HEK293 (cell line): ENCODE measurements around the gene EIF3B.

Experiments used
- CTCF ChIA-PET: fragments of 350-600 bp; formaldehyde crosslinking; extraction: SDS; loops from one replicate; lab custom pipeline; 2021; ENCODE audit warnings: antibody characterized with exemption; lab: Yijun Ruan, JAX
- POLR2A ChIA-PET: fragments of 300-600 bp; formaldehyde crosslinking; extraction: SDS; loops from one replicate; lab custom pipeline; 2020; ENCODE audit warnings: antibody characterized with exemption, inconsistent platforms; lab: Yijun Ruan, JAX
- H3K27ac ChIP-seq: fragments of 200-500 bp; sonication (Bioruptor generic); 2 replicates; pipeline ENCODE4 v1.5.1; 2014; ENCODE audit warnings: low read depth, low read length, control low read depth, inconsistent platforms; ENCODE audit errors: extremely low read depth
- H3K36me3 ChIP-seq, 2 experiments: fragments of 200-500 bp in 1 of 2; sonication (Bioruptor generic) in 1 of 2; 1 replicate in 1 of 2; 2 replicates in 1 of 2; pipeline ENCODE4 v1.5.1; 2014 to 2017; ENCODE audit warnings: inconsistent platforms in 2 of 2, low read length in 2 of 2; ENCODE audit not compliant: control insufficient read depth in 2 of 2, insufficient read depth in 1 of 2
- H3K4me1 ChIP-seq: fragments of 200-500 bp; sonication (Bioruptor generic); 2 replicates; pipeline ENCODE4 v1.5.1; 2014; ENCODE audit warnings: mild to moderate bottlenecking, low read length, inconsistent platforms; ENCODE audit not compliant: control insufficient read depth, insufficient read depth
- H3K4me3 ChIP-seq: 2 replicates; pipeline ENCODE4 v1.5.1; 2011; ENCODE audit warnings: low read depth, mild to moderate bottlenecking, control low read depth, low read length, moderate library complexity
- H3K9me3 ChIP-seq: fragments of 200-500 bp; sonication (Bioruptor generic); 2 replicates; pipeline ENCODE4 v1.5.1; 2014; ENCODE audit warnings: low read depth, low read length, inconsistent platforms; ENCODE audit not compliant: control insufficient read depth, insufficient read depth
- GLI2 ChIP-seq: fragments of 450-650 bp; formaldehyde crosslinking; IDR thresholded peaks from 2 replicates; pipeline ENCODE4; 2017; ENCODE audit warnings: missing biosample characterization, missing genetic modification characterization, low read depth, borderline replicate concordance
- GLI4 ChIP-seq: fragments of 450-650 bp; formaldehyde crosslinking; IDR thresholded peaks from 2 replicates; pipeline ENCODE4 v1.5.1; 2016; ENCODE audit warnings: missing biosample characterization, missing genetic modification characterization
- SP2 ChIP-seq: fragments of 450-650 bp; formaldehyde crosslinking; IDR thresholded peaks from 2 replicates; pipeline ENCODE4 v1.5.1; 2016; ENCODE audit warnings: missing biosample characterization, missing genetic modification characterization
- ZBTB20 ChIP-seq: fragments of 450-650 bp; formaldehyde crosslinking; IDR thresholded peaks from 2 replicates; pipeline ENCODE4 v1.5.1; 2016; ENCODE audit warnings: missing biosample characterization, missing genetic modification characterization
- ZNF133 ChIP-seq: fragments of 450-650 bp; formaldehyde crosslinking; IDR thresholded peaks from 2 replicates; pipeline ENCODE4 v1.5.1; 2016; ENCODE audit warnings: missing biosample characterization, missing genetic modification characterization
- ZNF146 ChIP-seq: fragments of 450-650 bp; formaldehyde crosslinking; IDR thresholded peaks from 2 replicates; pipeline ENCODE4 v1.5.1; 2016; ENCODE audit warnings: missing biosample characterization, missing genetic modification characterization
- ZNF157 ChIP-seq: fragments of 450-650 bp; formaldehyde crosslinking; IDR thresholded peaks from 2 replicates; pipeline ENCODE4 v1.5.1; 2016; ENCODE audit warnings: missing biosample characterization, missing genetic modification characterization
- ZNF292 ChIP-seq: fragments of 450-650 bp; formaldehyde crosslinking; IDR thresholded peaks from 2 replicates; pipeline ENCODE4 v1.5.1; 2016; ENCODE audit warnings: low read depth, missing biosample characterization, missing genetic modification characterization, borderline replicate concordance
- ZNF394 ChIP-seq: fragments of 450-650 bp; formaldehyde crosslinking; IDR thresholded peaks from 2 replicates; pipeline ENCODE4 v1.5.1; 2016; ENCODE audit warnings: missing biosample characterization, missing genetic modification characterization, mild to moderate bottlenecking, moderate library complexity, borderline replicate concordance
- ZNF654 ChIP-seq: fragments of 450-650 bp; formaldehyde crosslinking; IDR thresholded peaks from 2 replicates; pipeline ENCODE4 v1.5.1; 2016; ENCODE audit warnings: low read depth, missing biosample characterization, missing genetic modification characterization
- ZNF768 ChIP-seq: fragments of 450-650 bp; formaldehyde crosslinking; IDR thresholded peaks from 2 replicates; pipeline ENCODE4 v1.5.1; 2018; ENCODE audit warnings: missing biosample characterization, mild to moderate bottlenecking, missing genetic modification characterization
- ZXDB ChIP-seq: fragments of 450-650 bp; formaldehyde crosslinking; IDR thresholded peaks from 2 replicates; pipeline ENCODE4 v1.5.1; 2016; ENCODE audit warnings: missing biosample characterization, missing genetic modification characterization
- TF ChIP-seq, protein P1 (sequence below): fragments of 450-650 bp; formaldehyde crosslinking; IDR thresholded peaks from 2 replicates; pipeline ENCODE4 v1.5.1; 2016; ENCODE audit warnings: missing biosample characterization, missing genetic modification characterization
- TF ChIP-seq, protein P2 (sequence below): fragments of 450-650 bp; formaldehyde crosslinking; IDR thresholded peaks from 2 replicates; pipeline ENCODE4 v1.5.1; 2016; ENCODE audit warnings: missing biosample characterization, missing genetic modification characterization

EIF3B gene

DNA sequence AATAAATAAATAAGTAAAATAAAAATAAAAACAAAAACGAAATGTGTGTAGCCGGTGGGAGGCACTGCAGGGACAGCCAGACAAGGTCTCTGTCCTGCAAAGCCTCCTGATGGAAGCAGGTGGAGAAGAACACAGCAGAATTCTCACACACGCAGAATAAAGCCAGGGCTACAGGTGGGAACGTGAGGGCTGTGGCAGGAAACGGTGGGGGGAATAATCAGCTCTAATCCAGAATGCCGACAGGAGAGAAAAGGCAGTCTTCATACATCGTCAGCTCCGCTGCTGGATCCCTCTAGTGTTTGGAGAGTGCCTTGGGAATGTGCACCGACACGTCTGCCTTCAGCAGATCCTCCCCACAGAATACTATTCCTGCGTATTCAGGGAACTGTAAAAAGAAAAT lies 33.6 kb upstream of the EIF3B start (continued):
- no peak for TF ChIP-seq ZXDB (tag by site-specific recombination)
- TF ChIP-seq ZNF292 (tag by site-specific recombination): no peak
- TF ChIP-seq ZNF133 (tag by site-specific recombination): no peak

DNA sequence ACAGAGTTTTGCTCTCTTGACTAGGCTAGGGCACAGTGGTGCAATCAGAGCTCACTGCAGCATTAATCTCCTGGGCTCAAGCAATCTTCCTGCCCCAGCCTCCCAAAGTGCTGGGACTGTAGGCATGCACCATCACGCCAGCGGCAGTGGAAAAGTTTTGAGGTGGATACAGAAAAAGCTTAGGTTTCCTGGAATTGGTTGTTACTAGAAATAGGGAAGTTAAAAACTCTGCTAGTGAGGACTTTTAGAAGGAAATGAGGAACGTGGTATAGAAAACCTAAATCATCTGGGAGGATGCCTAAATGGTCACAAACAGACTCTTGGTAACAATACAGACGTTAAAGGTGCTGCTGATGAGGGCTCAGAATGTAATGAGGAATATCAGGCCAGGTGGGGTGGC lies 29.5 kb upstream of the EIF3B start:
- no peak for TF ChIP-seq SP2
- TF ChIP-seq, protein P1, sequence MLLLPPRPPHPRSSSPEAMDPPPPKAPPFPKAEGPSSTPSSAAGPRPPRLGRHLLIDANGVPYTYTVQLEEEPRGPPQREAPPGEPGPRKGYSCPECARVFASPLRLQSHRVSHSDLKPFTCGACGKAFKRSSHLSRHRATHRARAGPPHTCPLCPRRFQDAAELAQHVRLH (tag by site-specific recombination): no peak
- H3K36me3 ChIP-seq: no peaks in the 10 kb centered on the region
- H3K4me1 ChIP-seq: no peaks in the 10 kb centered on the region
- H3K4me3 ChIP-seq: no peak overlapping the region
- ChIA-PET POLR2A (no interaction called here), CTCF (interaction anchor here (0.7 to 1.5 kb wide), 2 partner anchors 14 to 23 kb away, joined by 3 to 5 read pairs; no protein-coding TSS in a partner anchor)
- H3K9me3 ChIP-seq: no peaks in the 10 kb centered on the region
- H3K27ac ChIP-seq: no peak overlapping the region

DNA sequence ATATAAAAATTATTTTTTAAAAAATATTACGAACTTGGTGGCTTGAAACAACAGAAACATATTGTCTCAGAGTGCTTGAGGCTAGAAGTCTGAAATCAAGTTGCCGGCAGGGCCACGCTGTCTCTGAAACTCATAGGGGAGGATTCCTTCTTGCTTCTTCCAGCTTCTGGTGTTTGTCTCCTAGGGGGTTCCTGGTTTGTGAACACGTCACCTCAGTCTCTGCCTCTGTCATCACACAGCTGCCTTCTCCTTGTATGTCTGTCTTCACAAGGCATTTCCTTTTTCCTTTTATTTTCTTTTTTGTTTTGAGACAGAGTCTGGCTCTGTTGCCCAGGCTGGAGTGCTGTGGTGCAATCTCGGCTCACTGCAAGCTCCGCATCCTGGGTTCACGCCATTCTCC lies 27.7 kb upstream of the EIF3B start:
- POLR2A ChIA-PET: no interaction called here
- Histone ChIP-seq H3K36me3 (no peaks in the 10 kb centered on the region; a peak in 1 of 3 replicates), H3K9me3 (no peaks in the 10 kb centered on the region), H3K4me3 (no peak overlapping the region), H3K27ac (no peak overlapping the region), H3K4me1 (no peaks in the 10 kb centered on the region)
- TF ChIP-seq, protein P2, sequence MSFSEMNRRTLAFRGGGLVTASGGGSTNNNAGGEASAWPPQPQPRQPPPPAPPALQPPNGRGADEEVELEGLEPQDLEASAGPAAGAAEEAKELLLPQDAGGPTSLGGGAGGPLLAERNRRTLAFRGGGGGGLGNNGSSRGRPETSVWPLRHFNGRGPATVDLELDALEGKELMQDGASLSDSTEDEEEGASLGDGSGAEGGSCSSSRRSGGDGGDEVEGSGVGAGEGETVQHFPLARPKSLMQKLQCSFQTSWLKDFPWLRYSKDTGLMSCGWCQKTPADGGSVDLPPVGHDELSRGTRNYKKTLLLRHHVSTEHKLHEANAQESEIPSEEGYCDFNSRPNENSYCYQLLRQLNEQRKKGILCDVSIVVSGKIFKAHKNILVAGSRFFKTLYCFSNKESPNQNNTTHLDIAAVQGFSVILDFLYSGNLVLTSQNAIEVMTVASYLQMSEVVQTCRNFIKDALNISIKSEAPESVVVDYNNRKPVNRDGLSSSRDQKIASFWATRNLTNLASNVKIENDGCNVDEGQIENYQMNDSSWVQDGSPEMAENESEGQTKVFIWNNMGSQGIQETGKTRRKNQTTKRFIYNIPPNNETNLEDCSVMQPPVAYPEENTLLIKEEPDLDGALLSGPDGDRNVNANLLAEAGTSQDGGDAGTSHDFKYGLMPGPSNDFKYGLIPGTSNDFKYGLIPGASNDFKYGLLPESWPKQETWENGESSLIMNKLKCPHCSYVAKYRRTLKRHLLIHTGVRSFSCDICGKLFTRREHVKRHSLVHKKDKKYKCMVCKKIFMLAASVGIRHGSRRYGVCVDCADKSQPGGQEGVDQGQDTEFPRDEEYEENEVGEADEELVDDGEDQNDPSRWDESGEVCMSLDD (tag by site-specific recombination): no peak
- TF ChIP-seq GLI4: no peak
- TF ChIP-seq ZBTB20 (tag by site-specific recombination): no peak
- CTCF ChIA-PET: no interaction called here

DNA sequence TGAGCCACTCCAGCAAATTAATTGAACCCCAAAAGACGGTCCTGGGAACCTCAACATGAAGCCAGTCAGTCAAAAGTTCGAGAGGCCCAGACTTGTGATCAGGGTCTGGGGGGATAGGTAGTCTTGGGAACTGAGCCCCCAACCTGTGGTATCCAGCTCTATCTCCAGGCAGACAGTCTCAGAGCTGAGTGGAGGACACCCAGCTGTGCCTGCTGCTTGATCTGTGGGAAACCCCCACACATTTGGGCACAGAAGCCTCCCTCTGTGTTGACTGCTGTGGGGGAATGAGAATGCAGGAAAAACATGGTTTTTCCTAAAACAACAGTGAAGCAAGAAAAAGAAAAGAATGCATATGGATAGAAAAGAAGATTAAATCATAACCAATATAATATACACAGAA lies 24.1 kb upstream of the EIF3B start:
- no peak for TF ChIP-seq ZNF146 (tag by site-specific recombination)
- TF ChIP-seq GLI2: no peak
- no peak for TF ChIP-seq ZNF654 (tag by site-specific recombination)
- no peak for TF ChIP-seq ZNF768 (tag by site-specific recombination)
- Histone ChIP-seq H3K4me1 (no peaks in the 10 kb centered on the region), H3K4me3 (no peak overlapping the region), H3K36me3 (no peaks in the 10 kb centered on the region; a peak in 1 of 3 replicates), H3K27ac (no peak overlapping the region), H3K9me3 (no peaks in the 10 kb centered on the region)
- ChIA-PET POLR2A (no interaction called here), CTCF (interaction anchor here (0.6 kb wide), 1 partner anchor 80 kb away, joined by 3 read pairs; no protein-coding TSS in a partner anchor)

DNA sequence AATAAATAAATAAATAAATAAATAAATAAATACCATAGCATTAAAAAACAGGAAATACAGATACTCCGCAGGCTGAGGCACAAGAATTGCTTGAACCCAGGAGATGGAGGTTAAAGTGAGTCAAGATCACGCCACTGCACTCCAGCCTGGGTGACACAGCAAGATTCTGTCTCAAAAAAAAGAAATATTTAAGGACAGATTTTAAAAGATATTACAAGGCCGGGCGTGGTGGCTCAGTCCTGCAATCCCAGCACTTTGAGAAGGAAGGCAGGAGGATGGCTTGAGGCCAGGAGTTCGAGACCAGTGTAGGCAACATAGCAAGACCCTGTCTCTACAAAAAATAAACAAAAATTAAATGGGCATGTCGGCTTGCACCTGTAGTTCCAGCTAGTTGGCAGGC lies 22.9 kb upstream of the EIF3B start:
- POLR2A ChIA-PET: no interaction called here
- Histone ChIP-seq H3K4me1 (no peaks in the 10 kb centered on the region), H3K4me3 (no peak overlapping the region), H3K36me3 (no peaks in the 10 kb centered on the region; a peak in 1 of 3 replicates), H3K27ac (no peak overlapping the region), H3K9me3 (no peaks in the 10 kb centered on the region)
- CTCF ChIA-PET: interaction anchor here (0.6 to 0.9 kb wide), 3 partner anchors 22 to 76 kb away, joined by 3 to 4 read pairs (median 3); no protein-coding TSS in a partner anchor
- TF ChIP-seq ZNF394 (peak; percentile 14; the same call in 1 of the 2 replicates), ZNF157 (tag by site-specific recombination) (no peak)
- TF ChIP-seq, all 188 proteins: peak for 1
